ENCODE measurements around the gene TERT. TPM values are rescaled to one million over a fixed set of nuclear protein-coding genes. Genes with fewer than 3 reads are reported as not detected.

Gene TERT
- total RNA-seq, 1 donor from 2014 or later: not detected

DNA sequence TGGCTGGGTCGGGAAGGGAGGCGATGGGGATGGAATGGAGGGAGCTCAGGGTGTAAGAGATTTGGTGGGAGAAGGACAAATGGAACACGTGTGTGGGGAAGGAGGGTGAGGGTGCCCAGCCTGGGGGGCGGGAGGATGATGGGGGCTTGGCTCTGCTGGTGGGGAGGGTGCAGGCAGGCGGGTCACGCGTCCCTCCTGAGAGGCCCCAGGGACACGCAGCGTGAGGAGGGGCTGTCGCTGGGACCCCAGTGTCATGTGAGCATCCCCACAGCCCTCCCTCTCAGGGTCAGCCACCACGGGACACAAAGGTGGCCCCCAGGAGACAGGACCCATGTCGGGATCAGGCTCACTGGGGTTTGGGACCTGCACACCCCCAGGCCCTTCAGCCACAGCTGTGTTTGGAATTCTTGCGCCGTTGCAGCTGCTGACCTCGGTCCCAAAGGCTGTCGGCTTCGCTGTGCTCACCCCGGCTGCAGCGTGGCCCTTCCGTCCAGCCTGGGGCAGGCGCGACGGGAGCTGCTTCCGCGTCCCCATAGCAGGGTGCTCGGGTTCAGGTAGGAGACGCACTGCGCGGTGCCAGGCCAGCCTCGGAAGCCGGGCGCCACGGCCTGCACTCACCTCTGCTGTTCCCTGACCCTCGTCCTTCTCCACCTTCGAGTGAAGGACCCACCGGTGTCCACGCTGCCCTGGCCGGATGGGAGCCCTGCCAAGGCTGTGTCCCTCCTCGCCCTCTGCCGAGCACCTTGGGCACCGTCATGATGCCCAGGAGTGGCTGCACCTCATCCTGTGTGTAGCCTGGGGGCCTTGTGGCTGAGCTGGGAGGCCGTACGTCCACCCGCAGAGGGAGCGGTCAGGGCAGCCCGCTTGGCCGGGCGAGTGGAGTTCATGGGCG is 88.1 kb downstream of the TERT start:
- DNase-seq (ENCODE audit: low spot score): no peak

DNA sequence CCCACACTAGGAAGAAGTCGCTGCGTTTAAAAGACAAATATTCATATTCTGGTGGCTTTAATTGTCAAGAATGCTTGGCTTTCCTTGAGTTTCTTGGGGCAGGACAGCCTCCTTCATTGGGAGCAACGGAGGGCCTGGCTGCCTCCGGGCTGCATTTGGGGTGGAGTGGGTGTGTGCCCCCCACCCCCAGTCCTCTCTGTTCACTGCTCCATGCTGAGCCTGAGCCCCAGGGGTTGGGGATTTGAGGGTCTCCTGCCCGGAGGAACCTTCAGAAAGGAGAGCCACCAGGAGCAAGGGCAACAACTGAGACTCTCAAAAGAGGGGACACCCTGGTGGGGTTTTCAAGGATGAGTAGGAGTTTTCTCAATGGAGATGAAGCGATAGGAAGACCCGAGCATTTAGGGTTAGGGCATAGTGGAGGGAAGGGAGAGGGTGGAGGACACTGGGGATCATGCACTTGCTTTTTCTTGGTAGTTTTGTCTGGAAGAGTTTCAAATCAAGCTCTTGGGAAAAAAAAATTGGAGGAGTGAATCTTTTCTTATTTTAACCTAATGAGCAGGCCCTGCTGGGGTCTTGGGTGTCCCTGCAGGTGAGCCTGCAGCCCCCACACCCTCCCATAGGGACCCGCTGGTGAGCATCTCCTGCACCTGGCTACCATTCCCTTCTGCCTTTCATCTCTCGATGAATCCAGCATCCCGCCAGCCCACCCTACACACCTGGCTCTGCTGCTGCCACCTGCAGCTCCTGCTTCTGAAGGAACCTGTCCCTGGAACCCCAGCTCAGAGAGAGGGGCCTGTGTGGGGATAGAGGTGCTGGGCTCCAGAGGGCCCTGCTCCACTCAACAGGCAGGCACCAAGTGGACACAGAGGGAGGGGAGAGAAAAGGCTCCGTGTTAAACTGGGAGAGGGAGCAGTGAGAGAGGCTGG is 89.3 kb downstream of the TERT start:
- DNase-seq (ENCODE audit: low spot score): no peak

DNA sequence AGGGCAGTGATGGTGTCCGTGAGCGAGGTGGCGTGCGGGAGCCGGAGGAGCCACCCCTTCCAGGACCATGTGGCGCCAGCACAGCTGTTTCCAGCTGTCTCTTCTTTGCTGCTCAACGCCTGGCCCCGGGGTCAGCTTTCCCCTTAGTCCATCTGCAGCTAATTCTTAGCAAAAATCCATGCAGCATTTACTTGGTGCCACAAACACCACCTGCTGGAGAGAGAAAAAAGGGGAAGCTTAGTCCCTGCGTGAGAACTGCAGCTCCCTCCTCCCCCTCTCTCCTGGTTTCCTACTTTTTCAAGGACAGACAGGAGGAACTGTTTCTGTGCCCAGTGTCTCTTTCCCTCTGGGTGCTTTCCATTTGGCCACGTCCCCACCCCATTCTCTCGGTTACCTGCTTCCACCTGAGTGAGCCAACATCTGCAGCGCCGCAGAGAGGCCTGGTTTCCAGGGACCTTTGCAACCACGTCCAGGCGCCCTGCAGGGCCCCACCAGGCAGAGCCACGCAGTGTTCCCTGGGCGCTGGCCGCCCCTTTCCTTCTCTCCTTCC is 90.1 kb downstream of the TERT start:
- peak; percentile 56 for DNase-seq (ENCODE audit: low spot score)

DNA sequence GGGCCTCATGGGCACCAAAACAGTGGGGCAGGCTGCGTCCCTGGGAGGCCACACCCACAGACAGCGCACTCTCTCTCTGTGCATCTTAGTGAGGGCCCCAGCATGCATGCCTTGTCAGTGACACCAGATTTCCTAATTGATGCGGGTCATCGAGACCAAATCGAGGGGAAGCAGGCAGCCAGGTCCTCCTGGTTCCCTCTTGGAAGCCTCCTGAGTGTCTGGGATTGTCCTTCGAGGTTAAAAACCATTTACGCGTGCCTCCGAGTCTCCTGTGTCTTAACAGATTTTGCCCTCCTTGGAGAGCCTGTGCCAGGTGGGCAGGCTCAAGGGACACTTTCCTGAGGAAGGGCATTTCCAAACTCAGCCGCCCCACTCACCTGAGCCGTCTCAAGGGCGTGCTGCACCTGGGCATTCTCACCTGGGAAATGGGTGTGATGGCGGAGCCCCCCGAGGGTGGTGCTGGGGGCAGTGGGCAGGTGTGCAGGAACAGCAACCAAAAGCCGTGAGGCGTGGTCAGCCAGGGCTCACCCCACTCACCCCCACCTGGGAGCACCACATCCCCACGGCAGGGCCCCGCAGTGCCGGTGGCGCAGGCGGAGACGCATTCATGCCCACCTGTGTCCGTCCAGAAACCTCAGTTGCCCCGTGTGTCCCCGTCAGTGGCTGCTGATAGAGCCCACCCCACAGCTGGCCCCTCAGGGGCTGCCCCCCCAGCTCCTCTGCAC is 90.7 kb downstream of the TERT start:
- DNase-seq (ENCODE audit: low spot score): no peak

DNA sequence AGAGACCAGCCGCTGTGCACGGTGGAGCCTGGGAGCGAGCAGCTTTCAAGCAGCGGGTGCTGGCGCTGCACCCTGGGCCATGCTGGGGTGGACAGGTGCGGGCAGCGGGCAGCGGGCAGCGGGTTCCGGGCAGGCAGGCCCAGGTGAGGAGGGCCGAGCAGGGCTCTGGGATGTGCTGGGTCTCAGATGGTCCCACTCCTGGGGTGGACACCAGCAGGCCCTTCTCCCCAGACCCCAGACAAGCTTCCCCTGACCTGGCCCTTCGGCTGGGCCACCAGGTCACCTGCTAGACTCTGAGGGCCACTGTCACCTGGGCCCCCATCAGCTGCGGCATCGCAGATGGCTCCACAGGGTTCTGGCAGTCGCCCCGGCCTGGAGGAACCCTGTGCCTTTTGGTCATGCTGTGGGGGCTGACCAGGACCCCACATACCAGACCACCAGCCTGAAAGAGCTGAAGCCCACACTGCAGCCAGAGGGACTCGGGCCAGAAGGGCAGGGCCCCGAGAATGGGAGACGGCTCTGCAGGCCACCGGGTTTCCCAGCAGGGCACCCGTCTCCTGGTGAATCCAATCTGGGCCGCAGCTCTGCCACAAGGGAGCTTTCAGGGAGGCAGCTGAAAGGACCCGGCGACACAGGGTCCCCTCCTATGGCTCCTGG is 91.4 kb downstream of the TERT start:
- DNase-seq (ENCODE audit: low spot score): no peak

Other genes with a start within 250 kb of the TERT start
- 5.1 TPM for gene SLC12A7, start 183.0 kb downstream of the TERT start, total RNA-seq (ENCODE audit: insufficient read depth, low replicate concordance)
- gene SLC6A19, start 93.5 kb downstream of the TERT start, total RNA-seq (ENCODE audit: insufficient read depth, low replicate concordance): 0.48 TPM
- gene SLC6A18, start 69.7 kb downstream of the TERT start, total RNA-seq (ENCODE audit: insufficient read depth, low replicate concordance): not detected
- gene CLPTM1L, start 50.0 kb upstream of the TERT start, total RNA-seq (ENCODE audit: insufficient read depth, low replicate concordance): 128 TPM
- 0.96 TPM for gene SLC6A3, start 150.4 kb upstream of the TERT start, total RNA-seq (ENCODE audit: insufficient read depth, low replicate concordance)
- gene LPCAT1, start 228.9 kb upstream of the TERT start, total RNA-seq (ENCODE audit: insufficient read depth, low replicate concordance): 46.0 TPM

Data from umbilical cord (tissue), 2 donors.